Astrocyte of the cerebellum (primary cell): ENCODE results near the gene RASA3.

ENCODE experiments used
- DNase-seq: peaks from one replicate; pipeline ENCODE4 v3.0.0-alpha.2; 2011; ENCODE audit warnings: low read depth
- H3K4me3 ChIP-seq: 2 replicates; pipeline ENCODE4 v1.5.1; 2011; ENCODE audit warnings: mild to moderate bottlenecking, low read depth, low read length, moderate library complexity
- CTCF ChIP-seq: IDR thresholded peaks from 2 replicates; pipeline ENCODE4 v1.5.1; 2012; ENCODE audit warnings: low read length, low read depth, moderate library complexity, mild to moderate bottlenecking; ENCODE audit errors: missing control alignments
- in situ Hi-C: cut with HindIII; loops from 2 replicates; pipeline ENCODE4 v1.10.0; 2017; ENCODE audit warnings: low sequenced_read_pairs

The RASA3 gene

DNA sequence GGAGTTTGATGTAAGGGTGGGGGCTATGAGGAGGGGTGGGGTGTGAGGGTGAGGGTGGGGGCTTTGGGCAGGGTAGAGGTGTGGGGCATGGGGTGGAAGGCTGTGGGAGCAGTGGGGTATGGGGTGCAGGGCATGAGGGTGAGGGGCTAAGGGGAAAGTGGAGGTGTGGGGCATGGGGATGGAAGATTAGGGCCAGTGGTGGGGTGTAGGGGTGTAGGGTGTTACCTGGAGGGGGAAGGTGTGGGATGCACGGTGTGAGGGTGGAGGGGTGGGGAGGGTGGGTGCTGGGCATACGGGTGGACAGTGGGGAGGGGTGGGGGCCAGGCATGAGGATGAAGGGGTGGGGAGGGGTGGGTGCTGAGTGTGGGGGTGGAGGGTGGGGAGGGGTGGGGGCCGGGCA is 22.9 kb upstream of the RASA3 start:
- DNase-seq, result no peak
- TF ChIP-seq CTCF, result no peak
- in situ Hi-C loops, result no loop called here
- H3K4me3 ChIP-seq, result no peak overlapping the region

DNA sequence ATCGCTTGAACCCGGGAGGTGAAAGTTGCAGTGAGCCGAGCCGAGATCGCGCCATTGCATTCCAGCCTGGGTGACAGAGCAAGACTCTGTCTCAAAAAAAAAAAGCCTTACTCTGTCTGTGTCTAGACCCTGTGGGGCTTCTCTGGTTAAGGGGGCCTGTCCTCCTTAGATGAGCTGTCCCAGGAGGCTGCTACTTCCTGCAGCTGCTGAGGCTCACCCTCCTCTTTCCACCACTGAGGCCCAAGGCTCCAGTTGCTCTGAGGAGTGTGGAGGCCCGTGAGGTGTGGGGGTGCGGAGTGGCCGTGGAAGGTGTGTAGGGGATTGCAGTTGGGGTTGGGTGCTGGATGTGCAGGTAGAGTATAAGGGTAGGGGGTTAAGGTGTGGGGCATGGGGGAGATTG is 22.1 kb upstream of the RASA3 start:
- no peak overlapping the region for H3K4me3 ChIP-seq
- no peak for TF ChIP-seq CTCF
- in situ Hi-C loops, result no loop called here
- DNase-seq, result no peak

DNA sequence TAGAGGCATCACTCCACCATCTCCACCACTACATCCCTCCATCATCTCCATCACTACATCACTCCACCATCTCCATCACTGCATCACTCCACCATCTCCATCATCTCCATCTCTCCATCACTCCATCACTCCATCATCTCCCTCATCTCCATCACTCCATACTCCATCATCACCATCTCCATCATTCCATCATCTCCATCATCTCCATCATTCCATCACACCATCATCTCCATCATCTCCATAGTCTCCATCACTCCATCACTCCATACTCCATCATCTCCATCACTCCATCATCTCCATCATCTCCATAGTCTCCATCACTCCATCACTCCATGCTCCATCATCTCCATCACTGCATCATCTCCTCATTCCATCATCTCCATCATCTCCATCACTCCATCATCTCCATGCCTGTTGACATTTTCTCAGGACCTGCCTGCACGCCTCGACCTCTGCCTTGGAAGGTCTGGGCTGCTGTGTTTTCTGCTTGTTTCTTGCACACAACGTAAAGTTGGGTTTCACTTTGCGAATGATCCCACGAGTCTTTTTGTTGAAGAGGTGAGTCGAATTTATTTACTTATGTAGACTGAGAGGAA is 21.2 kb upstream of the RASA3 start:
- in situ Hi-C loops, result no loop called here
- no peak for TF ChIP-seq CTCF
- no peak for DNase-seq
- H3K4me3 ChIP-seq, result no peak overlapping the region

- DNase-seq, result no peak
- H3K4me3 ChIP-seq, result no peak overlapping the region
- in situ Hi-C loops, result no loop called here
- TF ChIP-seq CTCF, result no peak
Measured at GRCh38 chr13:114152831-114153371, 20.5 kb upstream of the RASA3 start.

- in situ Hi-C loops, result no loop called here
- H3K4me3 ChIP-seq, result no peak overlapping the region
- no peak for TF ChIP-seq CTCF
- no peak for DNase-seq
Measured at GRCh38 chr13:114152285-114152645, 19.8 kb upstream of the RASA3 start.

GRCh38 chr13:114151565-114152284 is 19.3 kb upstream of the RASA3 start:
- TF ChIP-seq CTCF, result no peak
- in situ Hi-C loops, result no loop called here
- no peak overlapping the region for H3K4me3 ChIP-seq
- no peak for DNase-seq
